Measurements from ENCODE around the gene CR1. TPM values are rescaled to one million over a fixed set of nuclear protein-coding genes. Genes with fewer than 3 reads are reported as not detected.

CR1 gene
- total RNA-seq, 1 donor from 2014 or later, result not detected

DNA sequence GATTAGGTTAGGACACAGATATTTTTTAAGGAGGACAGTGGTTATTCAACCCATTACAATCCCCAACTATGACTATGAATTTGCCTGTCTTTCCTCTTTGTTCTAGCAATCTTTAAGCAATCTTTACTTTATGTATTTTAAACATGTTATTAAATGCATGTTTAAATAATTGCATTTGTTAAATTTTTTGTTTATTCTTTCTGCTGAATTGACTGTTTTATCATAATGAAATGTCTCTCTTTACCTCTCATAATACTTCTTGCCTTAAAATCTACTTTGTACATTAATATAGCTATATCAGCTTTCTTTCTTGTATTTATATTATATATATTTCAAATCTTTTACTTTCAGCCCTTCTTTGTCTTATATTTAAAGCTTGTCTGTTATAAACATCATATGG, 195.1 kb downstream of the CR1 start:
- Histone ChIP-seq H3K4me3 (no peak overlapping the region), H3K4me2 (no peak overlapping the region), H3K4me1 (no peaks in the 10 kb centered on the region), H3K9me3 (ENCODE audit: low read depth) (no peaks in the 10 kb centered on the region), H3K27ac (no peak overlapping the region), H2AFZ (replicated peaks) (peak overlapping the region; percentile 76), H3K79me2 (ENCODE audit: low read depth) (no peaks in the 10 kb centered on the region), H4K20me1 (ENCODE audit: low read depth) (no peaks in the 10 kb centered on the region), H3F3A (ENCODE audit: low read depth) (no peaks in the 10 kb centered on the region), H3K9ac (no peak overlapping the region), H3K36me3 (no peaks in the 10 kb centered on the region), H3K27me3 (no peaks in the 10 kb centered on the region)
- Mint-ChIP-seq H3K27ac (no peak overlapping the region), H3K4me1 (no peaks in the 10 kb centered on the region), H3K9me3 (no peaks in the 10 kb centered on the region), H3K36me3 (no peaks in the 10 kb centered on the region), H3K27me3 (ENCODE audit: insufficient read depth, low read depth) (no peaks in the 10 kb centered on the region), H3K4me3 (no peak overlapping the region)
- TF ChIP-seq EZH2 (IDR thresholded peaks at IDR 0.05) (no peak), EZH2phosphoT487 (IDR thresholded peaks at IDR 0.05) (no peak)
- TF ChIP-seq, protein P1, sequence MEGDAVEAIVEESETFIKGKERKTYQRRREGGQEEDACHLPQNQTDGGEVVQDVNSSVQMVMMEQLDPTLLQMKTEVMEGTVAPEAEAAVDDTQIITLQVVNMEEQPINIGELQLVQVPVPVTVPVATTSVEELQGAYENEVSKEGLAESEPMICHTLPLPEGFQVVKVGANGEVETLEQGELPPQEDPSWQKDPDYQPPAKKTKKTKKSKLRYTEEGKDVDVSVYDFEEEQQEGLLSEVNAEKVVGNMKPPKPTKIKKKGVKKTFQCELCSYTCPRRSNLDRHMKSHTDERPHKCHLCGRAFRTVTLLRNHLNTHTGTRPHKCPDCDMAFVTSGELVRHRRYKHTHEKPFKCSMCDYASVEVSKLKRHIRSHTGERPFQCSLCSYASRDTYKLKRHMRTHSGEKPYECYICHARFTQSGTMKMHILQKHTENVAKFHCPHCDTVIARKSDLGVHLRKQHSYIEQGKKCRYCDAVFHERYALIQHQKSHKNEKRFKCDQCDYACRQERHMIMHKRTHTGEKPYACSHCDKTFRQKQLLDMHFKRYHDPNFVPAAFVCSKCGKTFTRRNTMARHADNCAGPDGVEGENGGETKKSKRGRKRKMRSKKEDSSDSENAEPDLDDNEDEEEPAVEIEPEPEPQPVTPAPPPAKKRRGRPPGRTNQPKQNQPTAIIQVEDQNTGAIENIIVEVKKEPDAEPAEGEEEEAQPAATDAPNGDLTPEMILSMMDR (IDR thresholded peaks at IDR 0.05), result no peak
- DNase-seq (ENCODE audit: low spot score), result no peak

Other genes starting within 250 kb of the CR1 start
- gene CD55, start 174.5 kb upstream of the CR1 start, total RNA-seq (ENCODE audit: low replicate concordance), result 9.0 and 11.5 TPM in 2 replicates
- gene CR2, start 41.8 kb upstream of the CR1 start, total RNA-seq (ENCODE audit: low replicate concordance), result 0.15 TPM in 1 of 2 replicates, not detected in the other
- not detected in 2 replicates for gene CR1L, start 149.0 kb downstream of the CR1 start, total RNA-seq (ENCODE audit: low replicate concordance)

Data from neural progenitor cell (in vitro differentiated cells).